GM13976 (cell line): ENCODE measurements around the gene IKZF1.

Source experiments
- DNase-seq: peaks from one replicate; pipeline ENCODE4 v3.0.0; 2012; ENCODE audit warnings: low spot score
- in situ Hi-C: fragments of 300-500 bp; cut with MboI; formaldehyde crosslinking; loops from one replicate; pipeline ENCODE4 v1.12.0; 2022; ENCODE audit warnings: low sequenced_read_pairs, mixed read lengths, inconsistent platforms; ENCODE audit not compliant: unreplicated experiment
- TF ChIP-seq, protein P1 (sequence below): IDR thresholded peaks from 2 replicates; pipeline ENCODE4 v1.5.1; 2012; ENCODE audit warnings: borderline replicate concordance, mild to moderate bottlenecking; ENCODE audit not compliant: insufficient read depth; ENCODE audit errors: extremely low read depth, missing control alignments, control extremely low read depth

Gene IKZF1

DNA sequence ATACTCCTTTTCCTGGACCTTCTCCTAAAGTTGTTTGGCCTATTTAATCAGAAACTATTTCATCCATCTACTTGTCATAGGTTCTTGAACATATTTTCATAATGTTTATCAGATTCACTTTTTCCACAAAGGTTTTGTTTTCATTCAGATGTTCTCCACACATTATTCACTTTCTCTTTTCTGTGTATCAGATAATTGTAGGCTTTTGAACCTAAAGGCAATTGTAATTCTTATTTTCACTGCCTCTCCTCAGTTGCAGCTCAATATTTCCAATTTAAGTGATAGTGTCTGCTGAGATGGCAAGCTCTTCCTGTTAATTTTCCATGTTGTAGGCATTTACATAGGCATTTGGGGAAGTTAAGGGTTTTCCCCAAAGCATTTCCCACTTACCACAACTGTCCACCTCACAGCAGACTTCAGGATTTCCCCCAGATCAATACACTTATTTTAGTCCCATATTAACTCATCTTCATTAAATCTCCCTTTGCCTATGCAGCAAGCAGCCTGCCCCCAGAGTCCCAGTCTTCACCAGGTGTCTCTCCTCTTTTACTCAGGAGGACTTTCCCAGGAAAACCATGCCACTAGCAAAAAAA is 12.3 kb upstream of the IKZF1 start:
- no peak for DNase-seq
- TF ChIP-seq, protein P1, sequence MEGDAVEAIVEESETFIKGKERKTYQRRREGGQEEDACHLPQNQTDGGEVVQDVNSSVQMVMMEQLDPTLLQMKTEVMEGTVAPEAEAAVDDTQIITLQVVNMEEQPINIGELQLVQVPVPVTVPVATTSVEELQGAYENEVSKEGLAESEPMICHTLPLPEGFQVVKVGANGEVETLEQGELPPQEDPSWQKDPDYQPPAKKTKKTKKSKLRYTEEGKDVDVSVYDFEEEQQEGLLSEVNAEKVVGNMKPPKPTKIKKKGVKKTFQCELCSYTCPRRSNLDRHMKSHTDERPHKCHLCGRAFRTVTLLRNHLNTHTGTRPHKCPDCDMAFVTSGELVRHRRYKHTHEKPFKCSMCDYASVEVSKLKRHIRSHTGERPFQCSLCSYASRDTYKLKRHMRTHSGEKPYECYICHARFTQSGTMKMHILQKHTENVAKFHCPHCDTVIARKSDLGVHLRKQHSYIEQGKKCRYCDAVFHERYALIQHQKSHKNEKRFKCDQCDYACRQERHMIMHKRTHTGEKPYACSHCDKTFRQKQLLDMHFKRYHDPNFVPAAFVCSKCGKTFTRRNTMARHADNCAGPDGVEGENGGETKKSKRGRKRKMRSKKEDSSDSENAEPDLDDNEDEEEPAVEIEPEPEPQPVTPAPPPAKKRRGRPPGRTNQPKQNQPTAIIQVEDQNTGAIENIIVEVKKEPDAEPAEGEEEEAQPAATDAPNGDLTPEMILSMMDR = no peak
- in situ Hi-C loops = no loop called here

DNA sequence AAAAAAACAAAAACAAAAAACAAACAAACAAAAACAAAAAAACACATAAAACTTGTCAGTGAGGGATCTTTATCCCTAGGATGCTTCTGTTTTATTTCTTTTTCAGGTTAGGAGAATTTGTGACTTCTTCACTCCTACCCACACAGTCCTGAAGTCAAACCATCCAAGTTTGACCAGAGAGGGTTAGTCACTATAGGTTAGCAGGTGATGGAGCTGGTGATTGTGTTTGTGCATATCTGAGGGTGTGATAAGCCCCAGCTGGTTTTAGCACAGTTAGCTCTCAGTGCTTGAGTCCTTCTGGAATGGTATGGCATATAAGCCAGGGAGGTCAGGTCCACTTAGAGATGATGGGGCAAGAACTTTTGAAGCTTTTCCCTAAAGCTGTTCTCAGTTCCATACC is 11.8 kb upstream of the IKZF1 start:
- TF ChIP-seq, protein P1 = no peak
- in situ Hi-C loops = no loop called here
- DNase-seq = no peak

DNA sequence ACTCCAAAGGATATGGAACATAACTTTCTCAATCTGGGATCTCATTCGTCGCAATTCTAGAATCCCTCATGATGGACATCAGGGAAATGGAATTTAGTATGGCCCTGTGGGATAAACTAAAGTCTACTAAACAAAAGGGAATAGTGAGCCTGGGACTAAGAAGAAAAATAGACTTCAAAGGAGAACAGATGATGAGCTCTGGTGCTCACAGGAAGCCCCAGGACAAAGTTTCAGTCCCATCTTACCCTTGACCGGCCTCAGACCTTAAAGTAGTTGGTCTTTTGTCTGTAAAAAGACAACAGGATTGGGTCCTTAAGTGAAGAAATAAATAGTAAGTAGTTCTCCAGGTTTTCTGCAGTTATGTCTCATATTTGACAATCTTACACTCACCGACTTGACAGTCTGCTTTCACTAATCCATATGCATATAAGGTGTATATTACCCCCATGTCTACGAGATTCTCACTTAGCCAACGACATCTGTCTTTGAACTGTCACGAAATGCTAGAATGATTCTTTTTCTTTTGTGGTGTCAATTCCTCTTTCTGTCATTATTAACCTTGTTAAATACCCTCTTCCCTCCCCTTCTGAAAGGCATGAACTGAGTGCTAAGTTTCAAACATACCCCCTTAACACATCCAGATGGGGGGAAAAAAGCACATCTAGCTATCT is 10.9 kb upstream of the IKZF1 start:
- in situ Hi-C loops = no loop called here
- TF ChIP-seq, protein P1 = no peak
- DNase-seq = no peak

DNA sequence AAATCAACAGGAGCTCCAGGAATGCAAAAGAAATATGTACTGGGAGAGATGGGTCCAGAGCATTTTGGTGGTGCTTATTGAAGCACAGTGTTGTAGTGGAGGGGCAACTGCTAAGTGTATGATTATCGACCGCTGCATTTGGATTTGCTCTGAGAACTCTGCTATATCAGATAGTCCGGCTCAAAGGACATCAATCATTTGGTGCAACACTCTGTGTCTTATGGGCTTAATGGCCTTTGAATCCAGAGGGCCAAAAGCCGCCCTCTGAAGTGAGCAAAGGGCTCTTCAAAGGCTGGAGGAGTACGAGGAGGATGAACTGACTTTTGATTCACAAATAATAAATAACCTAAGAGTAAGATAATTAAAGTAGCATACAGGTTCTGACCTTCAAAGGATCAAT is 9.4 kb upstream of the IKZF1 start:
- no peak for DNase-seq
- TF ChIP-seq, protein P1 = no peak

DNA sequence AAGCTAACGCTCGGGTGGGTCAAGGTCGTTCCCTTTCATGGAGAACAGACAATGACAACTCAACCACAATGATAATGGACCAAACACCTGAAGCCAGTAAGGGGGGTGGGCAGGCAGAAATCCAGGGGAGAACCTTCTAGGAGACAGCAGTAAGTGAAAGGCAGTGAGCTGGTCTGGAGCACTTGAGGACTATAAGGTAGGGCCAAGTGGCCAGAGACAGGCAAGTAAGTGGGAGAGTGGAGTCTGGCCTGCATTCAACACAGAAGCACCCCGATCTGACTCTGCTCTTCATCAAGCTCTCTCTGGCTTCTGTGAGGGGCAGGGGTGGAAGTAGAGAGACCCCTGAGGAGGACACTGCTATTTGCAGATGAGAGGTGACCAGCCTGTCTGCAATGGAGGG is 7.7 kb upstream of the IKZF1 start:
- no peak for DNase-seq
- TF ChIP-seq, protein P1 = no peak
- in situ Hi-C loops = no loop called here

More for the DNA sequence above, 9.4 kb upstream of the IKZF1 start:
- in situ Hi-C loops = no loop called here

DNA sequence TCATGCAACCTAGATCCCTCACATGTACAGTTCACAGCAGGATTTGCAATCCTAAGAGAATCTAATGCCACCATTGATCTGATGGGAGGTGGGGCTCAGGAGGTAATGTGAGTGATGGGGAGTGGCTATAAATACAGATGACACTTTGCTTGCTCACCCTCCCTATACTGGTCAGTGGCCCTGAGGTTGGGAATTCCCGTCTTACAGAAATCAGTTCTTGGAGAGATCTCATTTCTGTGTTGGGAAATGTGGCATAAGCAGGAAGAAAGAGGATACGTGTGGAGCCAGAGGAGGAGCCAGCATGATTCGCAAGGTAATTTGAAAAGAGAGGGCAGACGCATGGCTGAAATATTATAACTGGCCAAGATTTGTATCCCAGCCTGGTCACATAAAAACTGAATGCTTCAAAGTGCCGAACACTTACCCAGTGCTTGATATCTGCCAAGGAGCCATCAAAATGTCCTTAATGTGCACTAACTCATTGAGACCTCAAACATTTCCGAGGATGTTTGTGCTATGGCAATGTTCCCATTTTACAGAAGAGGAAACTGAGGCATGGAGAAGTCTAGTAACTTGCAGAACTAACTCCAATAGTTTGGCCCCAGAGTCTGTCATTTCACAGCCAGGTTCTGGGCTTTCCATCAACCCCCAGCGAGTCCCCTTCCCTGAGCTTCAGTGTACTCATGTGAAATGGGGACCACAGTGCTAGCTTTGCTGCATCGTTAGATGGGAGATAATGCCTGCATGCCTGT is 5.5 kb upstream of the IKZF1 start:
- in situ Hi-C loops = no loop called here
- DNase-seq = no peak
- TF ChIP-seq, protein P1 = no peak
